ENCODE data around the gene SCAMP1. TPM values are rescaled to one million over a fixed set of nuclear protein-coding genes. Genes with fewer than 3 reads are reported as not detected.

Gene SCAMP1
- total and polyA plus RNA-seq, 2 of the 13 experiments (the other 11 are each of a cell fraction or from before 2014, with no cell fraction given): 18.2 to 33.7 TPM

- ATAC-seq: no peak
- peaks cover 4% of the 10 kb centered on the region for H3K79me2 ChIP-seq (ENCODE audit: insufficient read depth, low read length)
- 98% methylated on average over 5 of the region's 5 CpGs for WGBS (ENCODE audit: low lambda C conversion rate)
- intact Hi-C loops (cut with micrococcal nuclease; ENCODE audit: unreplicated experiment) (no loop called here), in situ Hi-C loops (cut with HindIII; ENCODE audit: extremely low pct_ligation_motif_present, low pct_unique_long_range_greater_than_20kb) (no loop called here)
- H3K4me1 ChIP-seq (ENCODE audit: insufficient read depth, low read length): peaks cover 8% of the 10 kb centered on the region; the same call in 1 of the 2 replicates
- H3K9ac ChIP-seq (ENCODE audit: insufficient read depth, low read depth, low read length): no peak overlapping the region
- H3K9me3 ChIP-seq (ENCODE audit: low read length): no peaks in the 10 kb centered on the region
- no peak for DNase-seq (ENCODE audit: low spot score)
- peaks cover 7 to 9% of the 10 kb centered on the region in 2 experiments; a peak in 3 of 5 replicates for H3K36me3 ChIP-seq (replicated peaks in 1 of 2; ENCODE audit: control insufficient read depth in 1 of 2, insufficient read depth in 2 of 2, low read length in 2 of 2)
- no peak overlapping the region for H3K4me2 ChIP-seq (ENCODE audit: low read depth, low read length)
- H2AFZ ChIP-seq (ENCODE audit: low read length): no peak overlapping the region
- ChIA-PET POLR2A (no interaction called here), CTCF (ENCODE audit: low intra/inter-chr PET ratio, low total read pairs) (no interaction called here)
- no peaks in the 10 kb centered on the region for H3K27me3 ChIP-seq (ENCODE audit: control insufficient read depth in 1 of 2, insufficient read depth in 2 of 2, low read length in 2 of 2)
- H3K27ac ChIP-seq (ENCODE audit: extremely low read length, insufficient read depth, low read length): no peak overlapping the region
- no TSS peak for BruUV-seq (replicated peaks)
- no peaks in the 10 kb centered on the region for H4K20me1 ChIP-seq (ENCODE audit: insufficient read depth, low read length)
- no peak overlapping the region for H3K4me3 ChIP-seq (replicated peaks in 1 of 3; ENCODE audit: insufficient read depth in 1 of 3, low read depth in 2 of 3, low read length in 3 of 3)
- no peak for FAIRE-seq
- TF ChIP-seq ZNF607 (CRISPR knock-in tag; IDR thresholded peaks at IDR 0.05; ENCODE audit: borderline replicate concordance) (no peak), MLX (CRISPR knock-in tag; IDR thresholded peaks at IDR 0.05) (no peak), YEATS2 (CRISPR knock-in tag; IDR thresholded peaks at IDR 0.05; ENCODE audit: borderline replicate concordance) (no peak), ZNF253 (CRISPR knock-in tag; IDR thresholded peaks at IDR 0.05; ENCODE audit: borderline replicate concordance) (no peak), GABPB1 (CRISPR knock-in tag; IDR thresholded peaks at IDR 0.05) (no peak), SRSF4 (IDR thresholded peaks at IDR 0.05; ENCODE audit: low read depth, low read length, poor library complexity, severe bottlenecking) (no peak), PHB2 (IDR thresholded peaks at IDR 0.05; ENCODE audit: partially characterized antibody) (no peak), ZFY (CRISPR knock-in tag; IDR thresholded peaks at IDR 0.05) (no peak), ZNF609 (CRISPR knock-in tag; IDR thresholded peaks at IDR 0.05; ENCODE audit: borderline replicate concordance) (no peak), ZNF432 (CRISPR knock-in tag; IDR thresholded peaks at IDR 0.05; ENCODE audit: borderline replicate concordance) (no peak), ETV6 (CRISPR knock-in tag; conservative IDR thresholded peaks at IDR 0.05) (no peak), U2AF1 (optimal IDR thresholded peaks at IDR 0.05; ENCODE audit: low read depth, low read length) (no peak), MLLT10 (CRISPR knock-in tag; IDR thresholded peaks at IDR 0.05) (no peak), BATF2 (CRISPR knock-in tag; IDR thresholded peaks at IDR 0.05) (no peak), KDM5A (IDR thresholded peaks at IDR 0.05; ENCODE audit: borderline replicate concordance, low read length) (no peak), ZXDC (CRISPR knock-in tag; IDR thresholded peaks at IDR 0.05) (no peak), ZFYVE20 (CRISPR knock-in tag; IDR thresholded peaks at IDR 0.05; ENCODE audit: borderline replicate concordance, low read depth) (no peak)
Observed at GRCh38 chr5:78500871-78501270, 140.5 kb downstream of the SCAMP1 start.

Measured in HepG2 (cell line).